NCI-H1048 (cell line): ENCODE measurements around the gene PRKCE.

Experiments
- DNase-seq: peaks from one replicate; lab custom pipeline; 2025; lab: John Stamatoyannopoulos, UW

Gene PRKCE

GRCh38 chr2:46118656-46119371, 467.3 kb downstream of the PRKCE start:
- no peak for DNase-seq

GRCh38 chr2:46119453-46119852, 468.0 kb downstream of the PRKCE start:
- no peak for DNase-seq

GRCh38 chr2:46120792-46121555, 469.5 kb downstream of the PRKCE start:
- no peak for DNase-seq

- DNase-seq = no peak
Measured at GRCh38 chr2:46122318-46122976, 471.0 kb downstream of the PRKCE start.

- no peak for DNase-seq
Measured at GRCh38 chr2:46123013-46123412, 471.5 kb downstream of the PRKCE start.

GRCh38 chr2:46125798-46126197, 474.3 kb downstream of the PRKCE start:
- DNase-seq = no peak

- no peak for DNase-seq
Measured at GRCh38 chr2:46126571-46126970, 475.1 kb downstream of the PRKCE start.

GRCh38 chr2:46127176-46127575, 475.7 kb downstream of the PRKCE start:
- DNase-seq = no peak

GRCh38 chr2:46130511-46130910, 479.0 kb downstream of the PRKCE start:
- DNase-seq = no peak

GRCh38 chr2:46132996-46133395, 481.5 kb downstream of the PRKCE start:
- DNase-seq = no peak

GRCh38 chr2:46134531-46135227, 483.2 kb downstream of the PRKCE start:
- no peak for DNase-seq

- no peak for DNase-seq
Measured at GRCh38 chr2:46135228-46135855, 483.9 kb downstream of the PRKCE start.

- DNase-seq = no peak
Measured at GRCh38 chr2:46135958-46136357, 484.5 kb downstream of the PRKCE start.

- DNase-seq = no peak
Measured at GRCh38 chr2:46136481-46136880, 485.0 kb downstream of the PRKCE start.

- DNase-seq = no peak
Measured at GRCh38 chr2:46136953-46137352, 485.5 kb downstream of the PRKCE start.

- no peak for DNase-seq
Measured at GRCh38 chr2:46142546-46143428, 491.3 kb downstream of the PRKCE start.

- no peak for DNase-seq
Measured at GRCh38 chr2:46143429-46144132, 492.1 kb downstream of the PRKCE start.

GRCh38 chr2:46144133-46144800, 492.8 kb downstream of the PRKCE start:
- no peak for DNase-seq

- no peak for DNase-seq
Measured at GRCh38 chr2:46145017-46145416, 493.5 kb downstream of the PRKCE start.

- DNase-seq = no peak
Measured at GRCh38 chr2:46145840-46146239, 494.4 kb downstream of the PRKCE start.
